Middle frontal gyrus (tissue), 1 donor: ENCODE data around the gene EGLN1.
A peak's percentile ranks its signal among the peaks of the same experiment; 100 is the strongest.
"Not testable (repeated sequence)": the region's sequence is repeated elsewhere in the genome, so short reads cannot be mapped to it uniquely, and the experiment has no call there.

Experiments
- DNase-seq: peaks from one replicate; pipeline ENCODE4 v3.0.0-alpha.2; 2015; ENCODE audit warnings: low spot score; ENCODE audit errors: extremely low spot score

Gene EGLN1

DNA sequence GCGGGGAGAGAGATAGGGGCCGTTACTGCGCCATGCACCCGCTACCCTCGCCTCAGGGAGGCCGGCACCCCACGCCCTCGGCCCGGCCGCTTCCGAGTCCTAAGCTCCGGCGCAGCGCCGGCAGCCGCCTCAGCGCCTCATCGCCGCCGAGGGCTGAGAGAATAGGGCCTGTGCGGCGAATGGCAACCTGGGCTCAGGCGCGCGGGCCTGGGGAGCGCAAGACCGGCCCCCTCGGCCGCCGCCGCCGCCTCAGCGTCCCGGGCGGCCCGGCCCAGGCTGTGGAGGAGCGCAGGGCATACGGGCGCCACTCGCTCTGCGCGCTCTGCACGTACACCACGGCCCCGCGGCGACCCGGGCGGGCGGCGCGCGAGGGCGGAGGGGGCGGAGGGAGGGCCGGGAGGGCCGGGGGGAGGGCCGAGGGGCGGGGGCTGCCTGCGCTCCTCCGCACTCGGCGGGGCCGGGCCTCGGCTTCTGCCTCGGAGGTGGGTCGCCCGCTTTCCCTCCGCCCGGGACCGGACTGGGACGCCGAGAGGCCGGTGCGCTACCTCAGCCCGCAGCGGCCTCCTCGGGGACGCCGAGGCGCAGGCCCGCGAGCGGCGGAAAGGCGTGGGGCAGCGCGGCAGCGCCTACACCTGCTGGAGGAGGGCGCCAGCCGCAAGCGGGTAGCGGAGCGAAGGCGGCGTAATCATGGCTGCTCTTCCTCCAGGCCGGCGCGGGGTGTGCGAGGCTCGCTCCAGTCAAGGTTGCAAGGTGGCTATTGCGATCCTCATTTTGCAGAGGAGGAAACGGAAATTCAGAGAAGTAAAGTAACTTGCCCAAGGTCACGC lies at the start of gene EGLN1:
Gene EGLN1, minus strand, starts transcription at position 317 of the 827 bp plus-strand sequence. CDS start 399 bp downstream, outside the sequence.
- DNase-seq = peak; percentile 55

DNA sequence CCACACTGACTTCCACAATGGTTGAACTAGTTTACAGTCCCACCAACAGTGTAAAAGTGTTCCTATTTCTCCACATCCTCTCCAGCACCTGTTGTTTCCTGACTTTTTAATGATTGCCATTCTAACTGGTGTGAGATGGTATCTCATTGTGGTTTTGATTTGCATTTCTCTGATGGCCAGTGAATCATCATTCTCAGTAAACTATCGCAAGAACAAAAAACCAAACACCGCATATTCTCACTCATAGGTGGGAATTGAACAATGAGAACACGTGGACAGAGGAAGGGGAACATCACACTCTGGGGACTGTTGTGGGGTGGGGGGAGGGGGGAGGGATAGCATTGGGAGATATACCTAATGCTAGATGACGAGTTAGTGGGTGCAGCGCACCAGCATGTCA lies 49.4 kb upstream of the EGLN1 start:
- not testable (repeated sequence) for DNase-seq

GRCh38 chr1:231471027-231471426 lies 48.9 kb upstream of the EGLN1 start:
- DNase-seq = not testable (repeated sequence)

DNA sequence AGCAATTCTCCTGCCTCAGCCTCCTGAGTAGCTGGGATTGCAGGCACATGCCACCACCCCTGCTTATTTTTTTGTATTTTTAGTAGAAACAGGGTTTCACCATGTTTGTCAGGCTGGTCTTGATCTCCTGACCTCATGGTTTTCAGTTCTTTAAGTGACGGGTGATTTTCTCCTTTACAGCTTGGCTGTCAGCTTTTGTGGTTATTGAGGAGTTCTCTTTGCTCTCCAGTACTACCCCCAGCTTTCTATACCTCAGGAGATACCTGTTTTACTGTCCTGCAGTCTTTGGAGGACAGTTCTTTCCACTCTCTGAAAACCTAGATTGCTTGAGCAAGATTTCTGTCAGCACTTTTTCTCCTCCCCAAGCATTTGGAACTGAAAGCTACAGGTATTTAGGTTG lies 45.9 kb upstream of the EGLN1 start:
- DNase-seq = no peak

GRCh38 chr1:231465051-231465450 lies 43.0 kb upstream of the EGLN1 start:
- no peak for DNase-seq

- DNase-seq = no peak
Measured at GRCh38 chr1:231463541-231463940, 41.5 kb upstream of the EGLN1 start.

- DNase-seq = no peak
Measured at GRCh38 chr1:231460614-231461013, 38.5 kb upstream of the EGLN1 start.

DNA sequence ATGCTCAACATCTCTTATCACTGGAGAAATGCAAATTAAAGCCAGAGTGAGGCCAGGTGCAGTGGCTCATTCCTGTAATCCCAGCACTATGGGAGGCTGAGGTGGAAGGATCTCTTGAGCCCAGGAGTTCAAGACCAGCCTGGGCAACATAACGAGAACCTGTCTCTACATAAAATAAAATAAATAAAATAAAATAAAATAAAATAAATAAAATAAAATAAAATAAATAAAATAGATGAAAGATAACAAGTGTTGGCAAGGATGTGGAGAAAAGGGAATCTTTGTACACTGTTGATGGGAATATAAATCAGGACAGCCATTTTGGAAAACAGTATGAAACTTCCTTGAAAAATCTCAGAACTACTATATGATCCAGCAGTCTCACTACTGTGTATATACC lies 37.4 kb upstream of the EGLN1 start:
- not testable (repeated sequence) for DNase-seq

DNA sequence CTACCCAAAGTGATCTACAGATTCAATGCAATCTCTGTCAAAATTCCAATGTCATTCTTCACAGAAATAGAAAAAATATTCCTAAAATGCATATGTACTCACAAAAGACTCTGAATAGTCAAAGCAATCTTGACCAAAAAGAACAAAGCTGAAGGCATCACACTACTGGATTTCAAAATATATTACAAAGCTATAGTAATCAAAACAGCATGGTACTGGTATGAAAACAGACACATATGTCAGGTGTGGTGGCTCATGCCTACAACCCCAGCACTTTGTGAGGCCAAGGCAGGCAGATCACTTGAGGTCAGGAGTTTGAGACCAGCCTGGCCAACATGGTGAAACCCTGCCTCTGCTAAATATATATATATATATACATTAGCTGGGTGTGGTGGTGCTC lies 35.9 kb upstream of the EGLN1 start:
- not testable (repeated sequence) for DNase-seq

- DNase-seq = not testable (repeated sequence)
Measured at GRCh38 chr1:231454133-231454532, 32.0 kb upstream of the EGLN1 start.

- no peak for DNase-seq
Measured at GRCh38 chr1:231446138-231446537, 24.1 kb upstream of the EGLN1 start.

DNA sequence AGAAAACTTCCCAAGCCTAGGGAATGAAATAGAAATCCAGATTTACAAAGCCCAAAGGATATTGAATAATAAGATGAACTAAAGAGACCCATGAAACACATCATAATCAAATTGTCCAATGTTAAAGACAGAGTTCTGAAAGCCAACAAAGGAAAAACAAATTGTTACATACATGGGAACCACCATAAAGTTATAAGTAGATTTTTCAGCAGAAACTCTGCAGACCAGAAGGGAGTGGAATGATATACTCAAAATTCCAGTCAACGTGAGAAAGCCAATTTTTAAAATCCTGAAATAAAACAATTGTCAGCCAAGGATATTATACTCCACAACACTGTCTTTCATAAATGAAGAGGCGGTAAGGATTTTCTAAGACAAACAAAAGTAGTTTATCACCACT lies 22.0 kb upstream of the EGLN1 start:
- no peak for DNase-seq

GRCh38 chr1:231443363-231443762 lies 21.3 kb upstream of the EGLN1 start:
- DNase-seq = no peak

DNA sequence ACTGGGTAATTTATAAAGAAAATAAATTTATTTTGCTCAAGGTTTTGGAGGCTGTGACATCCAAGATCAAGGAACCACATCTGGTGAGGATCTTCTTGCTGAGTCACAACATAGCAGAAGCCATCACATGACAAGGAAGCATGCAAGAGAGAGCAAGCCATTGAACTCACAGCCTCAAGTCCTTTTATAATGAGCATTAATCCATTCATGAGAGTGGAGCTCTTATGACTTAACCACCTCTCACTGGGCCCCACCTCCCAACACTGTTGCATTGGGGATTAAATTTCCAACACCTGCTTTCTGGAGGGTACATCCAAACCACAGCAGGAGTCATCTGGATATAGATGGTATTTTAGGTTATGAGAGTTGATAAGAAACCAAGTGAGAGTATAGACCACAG lies 20.6 kb upstream of the EGLN1 start:
- no peak for DNase-seq

DNA sequence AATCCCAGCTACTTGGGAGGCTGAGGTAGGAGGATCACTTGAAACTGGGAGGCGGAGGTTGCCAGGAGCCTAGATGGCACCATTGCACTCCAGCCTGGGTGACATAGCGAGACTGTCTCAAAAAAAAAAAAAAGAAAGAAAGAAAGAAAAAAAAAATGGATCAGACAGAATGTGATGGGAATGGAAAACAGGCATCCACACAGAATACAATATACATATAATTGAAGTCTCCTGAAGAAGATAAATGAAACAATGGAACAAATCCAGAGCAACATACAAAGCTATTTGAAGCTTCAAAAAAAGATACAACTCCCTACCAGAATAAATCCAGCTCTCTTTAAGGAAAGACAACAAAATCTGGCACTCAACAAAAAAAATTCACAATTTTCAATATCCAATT lies 10.9 kb upstream of the EGLN1 start:
- no peak for DNase-seq

GRCh38 chr1:231431665-231432415 lies 9.8 kb upstream of the EGLN1 start:
- no peak for DNase-seq

DNA sequence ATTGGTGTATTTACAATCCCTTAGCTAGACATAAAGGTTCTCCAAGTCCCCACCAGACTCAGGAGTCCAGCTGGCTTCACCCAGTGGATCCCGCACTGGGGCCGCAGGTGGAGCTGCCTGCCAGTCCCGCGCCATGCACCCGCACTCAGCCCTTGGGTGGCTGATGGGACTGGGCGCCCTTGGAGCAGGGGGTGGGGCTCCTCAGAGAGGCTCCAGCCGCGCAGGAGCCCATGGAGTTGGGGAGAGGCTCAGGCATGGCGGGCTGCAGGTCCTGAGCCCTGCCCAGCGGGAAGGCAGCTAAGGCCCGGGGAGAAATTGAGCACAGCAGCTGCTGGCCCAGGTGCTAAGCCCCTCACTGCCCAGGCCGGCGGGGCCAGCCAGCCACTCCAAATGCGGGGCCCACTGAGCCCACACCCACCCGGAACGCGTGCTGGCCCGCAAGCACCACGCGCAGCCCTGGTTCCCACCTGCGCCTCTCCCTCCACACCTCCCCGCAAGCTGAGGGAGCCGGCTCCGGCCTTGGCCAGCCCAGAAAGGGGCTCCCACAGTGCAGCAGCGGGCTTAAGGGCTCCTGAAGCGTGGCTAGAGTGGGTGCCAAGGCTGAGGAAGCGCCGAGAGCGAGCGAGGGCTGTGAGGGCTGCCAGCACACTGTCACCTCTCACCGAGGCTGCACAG lies 8.7 kb upstream of the EGLN1 start:
- DNase-seq = not testable (repeated sequence)

DNA sequence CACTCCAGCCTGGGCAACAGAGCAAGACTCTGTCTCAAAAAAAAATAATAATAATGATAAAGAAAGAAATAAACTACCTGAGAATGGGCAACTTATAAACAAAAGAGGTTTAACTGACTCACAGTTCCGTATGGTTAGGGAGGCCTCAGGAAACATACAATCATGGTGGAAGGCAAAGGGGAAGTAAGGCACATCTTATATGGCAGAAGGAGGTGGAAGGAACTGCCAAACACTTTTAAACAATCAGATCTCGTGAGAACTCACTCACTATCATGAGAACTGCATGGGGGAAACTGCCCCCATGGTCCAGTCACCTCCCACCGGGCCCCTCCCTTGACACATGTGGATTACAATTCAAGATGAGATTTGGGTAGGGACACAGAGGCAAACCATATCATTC lies 6.3 kb upstream of the EGLN1 start:
- no peak for DNase-seq

- no peak for DNase-seq
Measured at GRCh38 chr1:231424950-231425805, 3.1 kb upstream of the EGLN1 start.

GRCh38 chr1:231423648-231424047 lies 1.6 kb upstream of the EGLN1 start:
- no peak for DNase-seq

DNA sequence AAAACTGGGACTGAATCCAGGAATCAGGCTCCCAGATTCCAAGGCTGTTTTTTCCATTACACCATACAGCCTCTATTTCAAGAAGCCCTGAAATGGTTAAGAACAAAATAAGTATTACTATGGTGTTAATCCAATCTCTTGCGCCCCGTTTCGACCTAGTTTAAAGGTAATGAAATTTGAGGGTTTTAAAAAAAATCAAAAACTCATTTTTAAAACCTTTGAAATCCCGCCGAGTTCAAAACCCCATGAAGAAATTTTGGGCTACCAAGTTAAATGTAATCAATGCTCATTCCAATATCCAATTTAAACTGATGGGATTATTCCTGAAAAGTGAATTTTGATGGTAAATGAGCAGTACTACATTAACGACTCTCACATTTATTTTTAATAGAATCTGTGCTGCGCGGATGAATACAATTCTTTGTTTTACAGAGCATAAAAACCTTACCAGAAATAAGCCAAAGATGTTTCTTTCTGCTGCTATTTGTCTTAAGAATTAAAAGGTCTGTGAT lies 767 bp upstream of the EGLN1 start:
- no peak for DNase-seq
